ENCODE results near the gene PNPLA7. TPM values are rescaled to one million over a fixed set of nuclear protein-coding genes. Genes with fewer than 3 reads are reported as not detected.

PNPLA7 gene
- total RNA-seq, 3 donors from 2014 or later (not counting 1 experiment from before 2014, with no cell fraction given) = 4.3 to 6.4 (median 4.9) TPM

DNA sequence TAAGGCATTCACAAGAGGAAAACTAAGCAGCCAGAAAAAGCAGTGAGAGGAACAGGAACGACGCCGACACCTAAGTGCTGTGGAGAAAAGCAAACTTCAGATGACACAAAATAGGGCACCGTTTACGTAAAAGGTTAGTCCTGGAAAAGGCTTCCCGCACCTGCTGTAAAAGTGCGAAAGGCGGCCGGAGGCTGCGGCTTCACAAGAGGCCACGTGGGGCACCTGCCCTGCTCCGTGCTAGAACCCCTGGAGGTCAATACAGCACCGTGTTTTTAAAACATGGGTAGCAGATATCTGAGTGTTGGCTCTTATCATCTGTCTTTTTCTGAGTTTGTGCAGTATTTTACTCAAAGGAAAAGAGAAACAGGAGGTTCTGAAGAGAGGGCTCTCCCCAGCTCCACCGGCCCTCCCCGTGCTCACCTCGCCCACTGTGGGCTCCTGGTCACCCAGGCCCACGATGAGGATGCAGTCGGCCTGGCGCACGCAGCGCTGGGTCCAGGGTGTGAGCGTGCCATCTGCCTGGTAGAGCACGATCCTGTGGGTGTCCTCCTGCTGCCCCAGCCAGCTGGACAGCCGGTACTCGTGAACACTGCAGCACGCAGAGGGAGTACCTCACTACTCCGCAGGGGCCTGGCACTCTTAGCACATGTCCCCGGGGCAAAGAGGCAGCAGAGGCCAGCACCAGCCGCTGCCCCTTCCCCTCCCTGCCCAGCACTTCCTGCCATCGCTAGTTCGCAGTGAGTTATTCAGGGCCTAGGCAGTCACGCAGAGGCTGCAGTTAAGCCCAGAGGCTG lies 70.1 kb downstream of the PNPLA7 start:
- peaks cover 5% of the 10 kb centered on the region for H3K9me3 ChIP-seq (ENCODE audit: control insufficient read depth, insufficient read depth, low read length)
- no peak overlapping the region for H3K4me3 ChIP-seq (ENCODE audit: low read length)
- intact Hi-C loops (cut with micrococcal nuclease) = no loop called here
- TF ChIP-seq, protein P1, sequence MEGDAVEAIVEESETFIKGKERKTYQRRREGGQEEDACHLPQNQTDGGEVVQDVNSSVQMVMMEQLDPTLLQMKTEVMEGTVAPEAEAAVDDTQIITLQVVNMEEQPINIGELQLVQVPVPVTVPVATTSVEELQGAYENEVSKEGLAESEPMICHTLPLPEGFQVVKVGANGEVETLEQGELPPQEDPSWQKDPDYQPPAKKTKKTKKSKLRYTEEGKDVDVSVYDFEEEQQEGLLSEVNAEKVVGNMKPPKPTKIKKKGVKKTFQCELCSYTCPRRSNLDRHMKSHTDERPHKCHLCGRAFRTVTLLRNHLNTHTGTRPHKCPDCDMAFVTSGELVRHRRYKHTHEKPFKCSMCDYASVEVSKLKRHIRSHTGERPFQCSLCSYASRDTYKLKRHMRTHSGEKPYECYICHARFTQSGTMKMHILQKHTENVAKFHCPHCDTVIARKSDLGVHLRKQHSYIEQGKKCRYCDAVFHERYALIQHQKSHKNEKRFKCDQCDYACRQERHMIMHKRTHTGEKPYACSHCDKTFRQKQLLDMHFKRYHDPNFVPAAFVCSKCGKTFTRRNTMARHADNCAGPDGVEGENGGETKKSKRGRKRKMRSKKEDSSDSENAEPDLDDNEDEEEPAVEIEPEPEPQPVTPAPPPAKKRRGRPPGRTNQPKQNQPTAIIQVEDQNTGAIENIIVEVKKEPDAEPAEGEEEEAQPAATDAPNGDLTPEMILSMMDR (IDR thresholded peaks at IDR 0.05) = no peak
- peaks cover 3 to 6% of the 10 kb centered on the region in 2 donors for H3K9me3 Mint-ChIP-seq
- H3K27ac Mint-ChIP-seq = no peak overlapping the region
- H3K27me3 ChIP-seq (ENCODE audit: control insufficient read depth, insufficient read depth, low read length) = no peaks in the 10 kb centered on the region
- no peak overlapping the region for H3K4me3 Mint-ChIP-seq
- ATAC-seq (no peak), DNase-seq (no peak)
- H3K36me3 Mint-ChIP-seq = no peaks in the 10 kb centered on the region
- H3K4me1 ChIP-seq (ENCODE audit: control insufficient read depth, insufficient read depth, low read length) = no peaks in the 10 kb centered on the region
- WGBS (ENCODE audit: insufficient coverage) = 91% methylated on average over 32 of the region's 32 CpGs
- H3K4me1 Mint-ChIP-seq = no peaks in the 10 kb centered on the region
- H3K27me3 Mint-ChIP-seq (ENCODE audit: low read depth in 2 of 2) = no peaks in the 10 kb centered on the region
- no peaks in the 10 kb centered on the region for H3K36me3 ChIP-seq (ENCODE audit: control insufficient read depth, insufficient read depth, low read length)
- H3K27ac ChIP-seq (ENCODE audit: low read length) = no peak overlapping the region

DNA sequence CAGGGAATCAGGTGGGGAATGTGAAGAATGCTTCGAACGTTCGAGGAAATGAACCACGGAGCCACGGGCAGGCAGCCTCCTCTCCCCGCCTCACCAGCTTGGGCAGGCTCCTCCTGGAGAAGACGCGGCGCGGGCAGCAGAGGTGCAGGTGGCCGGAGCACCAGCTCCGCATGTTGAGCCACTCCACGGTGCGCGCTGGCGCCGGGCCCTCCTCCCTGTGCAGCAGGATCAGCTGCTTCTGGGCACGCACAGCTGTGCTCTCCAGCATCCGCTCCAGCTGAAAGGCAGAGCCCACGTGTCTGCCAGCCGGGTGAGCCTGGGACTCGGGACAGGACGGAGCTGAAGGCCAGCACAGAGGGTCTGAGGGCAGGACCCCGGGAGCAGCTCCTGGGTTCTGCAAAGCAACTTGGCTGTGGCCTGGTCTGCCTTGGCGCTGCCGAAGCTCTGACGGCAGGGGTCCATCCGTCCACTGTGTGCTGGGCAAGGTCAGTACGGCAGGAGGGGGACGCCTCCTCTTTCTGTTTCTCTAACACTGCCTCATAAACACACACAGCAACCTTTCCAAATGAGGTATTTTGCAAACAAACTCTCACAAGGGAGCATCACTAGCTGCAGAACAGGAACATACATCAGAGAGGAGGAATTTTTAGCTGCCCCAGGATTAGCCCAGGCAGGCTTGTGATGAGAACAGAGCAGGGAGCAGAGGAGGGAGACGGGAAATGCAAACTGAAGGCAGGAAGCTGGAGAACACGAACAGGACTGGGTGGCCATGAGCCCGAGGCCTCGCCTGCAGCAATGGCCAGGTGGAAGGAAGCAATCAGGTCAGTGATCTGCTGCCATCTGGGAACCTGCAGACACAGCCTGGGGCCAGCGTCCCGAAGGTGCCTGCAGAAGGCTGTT lies 71.0 kb downstream of the PNPLA7 start:
- no peak for DNase-seq
- H3K27ac Mint-ChIP-seq = no peak overlapping the region

DNA sequence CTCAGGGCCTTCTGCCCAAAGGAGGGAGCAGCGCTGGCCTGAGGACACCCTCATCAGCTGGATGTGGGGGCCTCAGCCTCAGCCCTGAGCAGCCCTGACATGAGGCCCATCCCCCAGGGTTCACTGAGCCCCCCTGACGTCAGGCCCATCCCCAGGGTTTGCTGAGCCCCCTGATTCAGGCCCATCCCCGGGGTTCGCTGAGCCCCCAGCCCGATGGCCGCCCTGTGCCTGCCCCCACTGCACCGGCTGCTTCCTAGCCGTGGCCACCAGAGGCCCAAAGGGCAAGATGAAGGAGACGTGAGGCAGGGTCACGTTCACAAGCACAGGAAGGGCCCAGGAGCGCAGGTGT lies 71.6 kb downstream of the PNPLA7 start:
- H3K36me3 Mint-ChIP-seq = no peaks in the 10 kb centered on the region
- H3K4me3 Mint-ChIP-seq = no peak overlapping the region
- DNase-seq (no peak), ATAC-seq (no peak)
- H3K27ac Mint-ChIP-seq = no peak overlapping the region
- H3K27me3 Mint-ChIP-seq (ENCODE audit: low read depth in 2 of 2) = no peaks in the 10 kb centered on the region
- WGBS (ENCODE audit: insufficient coverage) = 91% methylated on average over 11 of the region's 11 CpGs
- H3K9me3 ChIP-seq (ENCODE audit: control insufficient read depth, insufficient read depth, low read length) = peaks cover 6% of the 10 kb centered on the region
- no peak overlapping the region for H3K4me3 ChIP-seq (ENCODE audit: low read length)
- H3K36me3 ChIP-seq (ENCODE audit: control insufficient read depth, insufficient read depth, low read length) = no peaks in the 10 kb centered on the region
- peaks cover 3 to 6% of the 10 kb centered on the region in 2 donors for H3K9me3 Mint-ChIP-seq
- TF ChIP-seq, protein P1 (IDR thresholded peaks at IDR 0.05) = no peak
- H3K4me1 Mint-ChIP-seq = no peaks in the 10 kb centered on the region
- intact Hi-C loops (cut with micrococcal nuclease) = no loop called here
- no peak overlapping the region for H3K27ac ChIP-seq (ENCODE audit: low read length)
- H3K4me1 ChIP-seq (ENCODE audit: control insufficient read depth, insufficient read depth, low read length) = no peaks in the 10 kb centered on the region
- no peaks in the 10 kb centered on the region for H3K27me3 ChIP-seq (ENCODE audit: control insufficient read depth, insufficient read depth, low read length)

More for the DNA sequence above, 71.0 kb downstream of the PNPLA7 start:
- H3K27ac ChIP-seq (ENCODE audit: low read length) = no peak overlapping the region
- H3K9me3 Mint-ChIP-seq = peaks cover 3 to 6% of the 10 kb centered on the region in 2 donors
- no peaks in the 10 kb centered on the region for H3K4me1 ChIP-seq (ENCODE audit: control insufficient read depth, insufficient read depth, low read length)
- peaks cover 6% of the 10 kb centered on the region for H3K9me3 ChIP-seq (ENCODE audit: control insufficient read depth, insufficient read depth, low read length)
- WGBS (ENCODE audit: insufficient coverage) = 94% methylated on average over 36 of the region's 36 CpGs
- no peak overlapping the region for H3K4me3 Mint-ChIP-seq
- H3K36me3 ChIP-seq (ENCODE audit: control insufficient read depth, insufficient read depth, low read length) = no peaks in the 10 kb centered on the region
- H3K27me3 Mint-ChIP-seq (ENCODE audit: low read depth in 2 of 2) = no peaks in the 10 kb centered on the region
- ATAC-seq = no peak
- H3K36me3 Mint-ChIP-seq = no peaks in the 10 kb centered on the region
- TF ChIP-seq, protein P1 (IDR thresholded peaks at IDR 0.05) = no peak
- no peaks in the 10 kb centered on the region for H3K4me1 Mint-ChIP-seq
- intact Hi-C loops (cut with micrococcal nuclease) = no loop called here
- H3K4me3 ChIP-seq (ENCODE audit: low read length) = no peak overlapping the region
- H3K27me3 ChIP-seq (ENCODE audit: control insufficient read depth, insufficient read depth, low read length) = no peaks in the 10 kb centered on the region
